A549 (cell line): Measurements from ENCODE around the gene NOTCH4. TPM values are rescaled to one million over a fixed set of nuclear protein-coding genes. Genes with fewer than 3 reads are reported as not detected.

Experiments used
- ATAC-seq, 2 experiments: fragments of 200-7000 bp in 1 of 2; fragments of >200 bp in 1 of 2; cut with Nextera tagmentation in 1 of 2; cut with Tn5 transposase in 1 of 2; 3 replicates each; pipeline versions ENCODE4 v1.8.0 to v1.9.1; 2018 to 2020; ENCODE audit warnings: mild to moderate bottlenecking in 1 of 2, moderate library complexity in 1 of 2
- CTCF ChIA-PET: fragments of 300-600 bp; sonication (Branson Sonifier 250); formaldehyde crosslinking; extraction: SDS; loops from one replicate; lab custom pipeline; 2021; ENCODE audit warnings: antibody characterized with exemption, inconsistent platforms; lab: Yijun Ruan, JAX
- POLR2A ChIA-PET: fragments of 350-600 bp; formaldehyde crosslinking; extraction: SDS; loops from one replicate; lab custom pipeline; 2021; ENCODE audit warnings: antibody characterized with exemption, inconsistent platforms; lab: Yijun Ruan, JAX
- DNase-seq, 2 experiments: peaks; one replicate each; pipeline versions ENCODE4 v3.0.0 to v3.0.0-alpha.2; 2011 to 2016; ENCODE audit warnings: low read depth in 1 of 2, low spot score in 1 of 2
- FAIRE-seq: peaks from 2 replicates; lab custom pipeline; 2011; peaks lifted over from hg19 to GRCh38; lab: Jason Lieb, UNC
- H3K27ac ChIP-seq, 2 experiments: fragments of >200 bp; sonication (Bioruptor Twin); formaldehyde crosslinking; 3 replicates each; pipeline ENCODE4 v1.5.1; 2016 to 2017
- H3K4me1 ChIP-seq: fragments of >200 bp; sonication (Bioruptor Twin); formaldehyde crosslinking; 3 replicates; pipeline ENCODE4 v1.6.1; 2016
- H3K4me2 ChIP-seq: fragments of >200 bp; sonication (Bioruptor Twin); formaldehyde crosslinking; 3 replicates; pipeline ENCODE4 v1.6.1; 2016
- H3K4me3 ChIP-seq: fragments of >200 bp; sonication (Bioruptor Twin); formaldehyde crosslinking; 3 replicates; pipeline ENCODE4 v1.5.1; 2016
- H3K9me3 ChIP-seq: fragments of >200 bp; sonication (Bioruptor Twin); formaldehyde crosslinking; 3 replicates; pipeline ENCODE4 v1.6.1; 2016
- CHD2 ChIP-seq: fragments of 150-350 bp; IDR thresholded peaks from 2 replicates; pipeline ENCODE4 v1.6.1; 2014; ENCODE audit warnings: low read length; ENCODE audit not compliant: partially characterized antibody
- CTCF ChIP-seq: fragments of >200 bp; sonication (Bioruptor Twin); formaldehyde crosslinking; IDR thresholded peaks from 3 replicates; pipeline ENCODE4 v1.5.1; 2016
- E2F6 ChIP-seq: IDR thresholded peaks from 2 replicates; pipeline ENCODE4 v1.6.1; 2012; ENCODE audit warnings: low read depth, borderline replicate concordance
- EP300 ChIP-seq, 2 experiments: fragments of >200 bp; sonication (Bioruptor Twin); formaldehyde crosslinking; IDR thresholded peaks; 2 replicates in 1 of 2; 3 replicates in 1 of 2; pipeline ENCODE4 v1.6.1; 2016 to 2017
- FOSB ChIP-seq: fragments of 250-450 bp; sonication (Bioruptor Pico); IDR thresholded peaks from 2 replicates; pipeline ENCODE4 v1.5.0; 2020; ENCODE audit warnings: mild to moderate bottlenecking, moderate library complexity
- FOSL2 ChIP-seq, 2 experiments: fragments of 450-650 bp in 1 of 2; fragments of >200 bp in 1 of 2; sonication (Bioruptor Twin) in 1 of 2; formaldehyde crosslinking; IDR thresholded peaks; 2 replicates each; pipeline versions ENCODE4 v1.5.0 to v1.6.1; 2016 to 2020; ENCODE audit warnings: mild to moderate bottlenecking in 1 of 2, moderate library complexity in 1 of 2
- HDAC2 ChIP-seq: fragments of 200-600 bp; sonication (generic); IDR thresholded peaks from 2 replicates; pipeline ENCODE4 v1.6.1; 2016
- JUN ChIP-seq, 2 experiments: fragments of >200 bp; sonication (Bioruptor Twin); formaldehyde crosslinking; IDR thresholded peaks; 2 replicates in 1 of 2; 3 replicates in 1 of 2; pipeline ENCODE4 v1.6.1; 2016 to 2017
- MAFK ChIP-seq: fragments of 450-650 bp; IDR thresholded peaks from 2 replicates; pipeline ENCODE4 v1.6.1; 2014; ENCODE audit not compliant: partially characterized antibody
- MAX ChIP-seq: IDR thresholded peaks from 2 replicates; pipeline ENCODE4 v1.6.1; 2012
- MYC ChIP-seq: IDR thresholded peaks from 2 replicates; pipeline ENCODE4 v1.6.1; 2012; ENCODE audit warnings: mild to moderate bottlenecking, inconsistent platforms, low read length, improper control_type of control experiment, borderline replicate concordance
- PBX3 ChIP-seq: IDR thresholded peaks from 2 replicates; pipeline ENCODE4 v1.6.1; 2012
- PHF8 ChIP-seq: fragments of 200-600 bp; sonication (generic); IDR thresholded peaks from 2 replicates; pipeline ENCODE4 v1.6.1; 2016; ENCODE audit warnings: low read depth, mild to moderate bottlenecking, antibody characterized with exemption, moderate library complexity, borderline replicate concordance
- POLR2A ChIP-seq: IDR thresholded peaks from 2 replicates; pipeline ENCODE4 v1.6.1; 2012; ENCODE audit warnings: mild to moderate bottlenecking, low read length
- POLR2AphosphoS2 ChIP-seq: conservative IDR thresholded peaks from 2 replicates; pipeline ENCODE4 v1.6.1; 2012; ENCODE audit warnings: low read length, improper control_type of control experiment, inconsistent platforms
- REST ChIP-seq: fragments of 200-600 bp; sonication (generic); IDR thresholded peaks from 2 replicates; pipeline ENCODE4 v1.6.1; 2016; ENCODE audit warnings: antibody characterized with exemption, mild to moderate bottlenecking, moderate library complexity
- RNF2 ChIP-seq: fragments of 200-600 bp; sonication (generic); IDR thresholded peaks from 2 replicates; pipeline ENCODE4 v1.6.1; 2016; ENCODE audit warnings: low read depth, mild to moderate bottlenecking, antibody characterized with exemption, moderate library complexity, borderline replicate concordance
- SREBF2 ChIP-seq: fragments of 450-650 bp; IDR thresholded peaks from 2 replicates; pipeline ENCODE4 v1.6.1; 2014; ENCODE audit warnings: mild to moderate bottlenecking, moderate library complexity
- USF2 ChIP-seq: fragments of 450-650 bp; IDR thresholded peaks from 2 replicates; pipeline ENCODE4 v1.6.1; 2014; ENCODE audit warnings: antibody characterized with exemption
- WGBS: methylation state at CpG from one replicate; pipeline ENCODE4 v1.1.6; 2017; ENCODE audit errors: missing lambda C conversion rate; 5-methylcytosine and 5-hydroxymethylcytosine counted together
- polyA plus RNA-seq, 4 experiments: library from polyadenylated mRNA; depleted of rRNA in 3 of 4; stranded (reverse); fragments of >200 nt; fragmentation: RNase III in 1 of 4; extraction: RNeasy Plus Mini Kit Qiagen cat#74134 plus additional on column Dnase treatment in 1 of 4; gene quantifications; 2 replicates in 3 of 4; 3 replicates in 1 of 4; pipeline ENCODE4 v1.2.3, GENCODE V29; 2011 to 2017

Gene NOTCH4
- polyA plus RNA-seq, 2 of the 4 experiments (the other 2 are of a cell fraction), result 0.32 to 0.70 TPM

- no peak for ATAC-seq
- no peak for TF ChIP-seq POLR2AphosphoS2
- TF ChIP-seq, all 56 proteins: peak for 0
- peaks cover 24% of the 10 kb centered on the region for H3K4me1 ChIP-seq
- no peaks in the 10 kb centered on the region for H3K9me3 ChIP-seq
- FAIRE-seq (no peak), DNase-seq (peak in 1 of 2 experiments; percentile 35)
- peak overlapping the region; percentile 94 for H3K27ac ChIP-seq
- 94% methylated on average over 17 of the region's 28 CpGs for WGBS
- ChIA-PET POLR2A (no interaction called here), CTCF (interaction anchor here (0.8 to 1.8 kb wide), 3 partner anchors 19 to 87 kb away, joined by 3 to 4 read pairs (median 3); no protein-coding TSS in a partner anchor)
- peak overlapping the region; percentile 76 for H3K4me2 ChIP-seq
- H3K4me3 ChIP-seq, result peak overlapping the region; percentile 74
Observed at GRCh38 chr6:32196682-32197616, 26.9 kb downstream of the NOTCH4 start.

- DNase-seq, result peak; percentile 53 to 82
- peak overlapping the region; percentile 94 for H3K27ac ChIP-seq
- H3K4me2 ChIP-seq, result peak overlapping the region; percentile 76
- ATAC-seq, result peak; percentile 89 to 91
- peaks cover 24% of the 10 kb centered on the region for H3K4me1 ChIP-seq
- TF ChIP-seq MAFK (peak; percentile 98), EP300 (IDR thresholded peaks at IDR 0.05) (no peak), POLR2A (peak; percentile 63), FOSL2 (IDR thresholded peaks at IDR 0.05) (no peak), FOSL2 (CRISPR knock-in tag; IDR thresholded peaks at IDR 0.05) (peak; percentile 58; the same call in 1 of the 2 replicates), CTCF (no peak), REST (peak; percentile 9; the same call in 1 of the 2 replicates), JUN (IDR thresholded peaks at IDR 0.05) (peak in 1 of 2 experiments; percentile 57; a peak in 3 of 5 replicates), PBX3 (no peak), MYC (peak; percentile 78; the same call in 1 of the 2 replicates), SREBF2 (no peak), CHD2 (peak; percentile 39), HDAC2 (no peak), PHF8 (peak; percentile 56; the same call in 1 of the 2 replicates), USF2 (peak; percentile 34; the same call in 1 of the 2 replicates), E2F6 (peak; percentile 78; the same call in 1 of the 2 replicates), MAX (peak; percentile 81), RNF2 (no peak), FOSB (no peak)
- TF ChIP-seq, all 56 proteins: peak for 11
- 1% methylated on average over 37 of the region's 58 CpGs for WGBS
- H3K4me3 ChIP-seq, result peak overlapping the region; percentile 74
- H3K9me3 ChIP-seq, result no peaks in the 10 kb centered on the region
- ChIA-PET POLR2A (interaction anchor here (0.5 to 1.7 kb wide), 12 partner anchors 8 to 1111 kb away, joined by 3 to 24 read pairs (median 4); partner anchors contain the start of genes AGPAT1, ATF6B and FKBPL), CTCF (interaction anchor here (0.6 to 2.2 kb wide), 11 partner anchors 9 to 78 kb away, joined by 3 to 17 read pairs (median 4); partner anchors contain the start of genes EGFL8 and FKBPL)
- no peak for FAIRE-seq
Observed at GRCh38 chr6:32195902-32196681, 27.8 kb downstream of the NOTCH4 start.
